GM13976 (cell line): ENCODE data around the gene SLC37A4.
"Not testable (repeated sequence)": the region's sequence is repeated elsewhere in the genome, so short reads cannot be mapped to it uniquely, and the experiment has no call there.

ENCODE experiments used
- DNase-seq: peaks from one replicate; pipeline ENCODE4 v3.0.0; 2012; ENCODE audit warnings: low spot score
- CTCF ChIP-seq: IDR thresholded peaks from 2 replicates; pipeline ENCODE4 v1.5.1; 2012; ENCODE audit warnings: borderline replicate concordance, mild to moderate bottlenecking; ENCODE audit not compliant: insufficient read depth; ENCODE audit errors: extremely low read depth, missing control alignments, control extremely low read depth
- in situ Hi-C: fragments of 300-500 bp; cut with MboI; formaldehyde crosslinking; loops from one replicate; pipeline ENCODE4 v1.12.0; 2022; ENCODE audit warnings: low sequenced_read_pairs, mixed read lengths, inconsistent platforms; ENCODE audit not compliant: unreplicated experiment

The SLC37A4 gene

DNA sequence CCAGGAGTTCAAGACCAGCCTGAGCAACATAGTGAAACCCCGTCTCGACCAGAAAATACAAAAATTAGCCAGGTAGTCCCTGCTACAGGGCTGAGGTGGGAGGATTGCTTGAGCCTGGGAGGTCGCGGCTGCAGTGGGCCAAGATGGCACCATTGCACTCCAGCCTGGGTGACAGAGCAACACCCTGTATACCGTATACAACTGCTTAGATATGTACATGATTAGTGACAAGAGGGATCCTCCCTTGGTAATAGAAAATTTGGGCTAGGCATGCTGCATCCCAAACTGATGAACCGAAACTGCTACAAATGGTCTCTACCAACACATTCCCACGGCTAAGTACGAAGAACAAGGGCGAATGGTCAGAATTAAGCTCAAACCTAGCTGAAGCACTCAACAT, 12.2 kb upstream of the SLC37A4 start:
- TF ChIP-seq CTCF, result no peak
- no peak for DNase-seq
- in situ Hi-C loops, result no loop called here

DNA sequence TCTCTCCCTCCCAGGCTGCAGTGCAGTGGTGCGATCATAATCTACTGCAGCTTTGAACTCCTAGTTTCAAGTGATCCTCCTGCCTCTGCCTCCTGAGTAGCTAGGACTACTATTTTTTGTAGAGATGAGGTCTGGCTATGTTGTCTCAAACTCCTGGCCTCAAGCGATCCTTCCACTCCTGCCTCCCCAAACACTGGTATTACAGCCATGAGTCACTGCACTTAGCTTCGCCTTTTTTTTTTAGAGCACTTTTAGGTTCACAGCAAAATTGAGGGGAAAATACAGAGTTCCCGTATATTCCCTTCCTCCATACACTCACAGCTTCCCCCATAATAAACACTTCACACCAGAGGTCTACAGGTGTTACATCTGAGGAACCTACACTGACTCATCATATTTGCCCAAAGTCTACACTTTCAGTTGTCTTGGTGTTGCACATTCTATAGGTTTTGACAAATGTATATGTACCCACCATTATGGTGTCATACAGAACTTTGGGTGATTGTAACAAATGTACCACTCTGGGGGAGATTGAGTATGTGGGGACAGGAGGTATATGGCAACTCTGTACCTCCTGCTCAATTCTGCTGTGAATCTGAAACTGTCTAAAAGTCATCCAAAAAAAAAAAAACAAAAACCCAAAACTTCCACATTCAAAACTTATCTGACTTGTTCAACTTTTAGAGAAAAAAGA, 11.3 kb upstream of the SLC37A4 start:
- in situ Hi-C loops, result no loop called here
- TF ChIP-seq CTCF, result no peak
- no peak for DNase-seq

DNA sequence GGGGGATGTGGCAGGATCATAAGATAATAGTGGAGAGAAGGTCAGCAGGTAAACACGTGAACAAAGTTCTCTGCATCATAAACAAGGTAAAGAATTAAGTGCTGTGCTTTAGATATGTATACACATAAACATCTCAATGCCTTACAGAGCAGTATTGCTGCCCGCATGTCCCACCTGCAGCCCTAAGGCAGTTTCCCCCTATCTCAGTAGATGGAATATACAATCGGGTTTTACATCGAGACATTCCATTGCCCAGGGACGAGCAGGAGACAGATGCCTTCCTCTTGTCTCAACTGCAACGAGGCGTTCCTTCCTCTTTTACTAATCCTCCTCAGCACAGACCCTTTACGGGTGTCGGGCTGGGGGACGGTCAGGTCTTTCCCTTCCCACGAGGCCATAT, 8.8 kb upstream of the SLC37A4 start:
- in situ Hi-C loops, DNase-seq: not testable (repeated sequence)

DNA sequence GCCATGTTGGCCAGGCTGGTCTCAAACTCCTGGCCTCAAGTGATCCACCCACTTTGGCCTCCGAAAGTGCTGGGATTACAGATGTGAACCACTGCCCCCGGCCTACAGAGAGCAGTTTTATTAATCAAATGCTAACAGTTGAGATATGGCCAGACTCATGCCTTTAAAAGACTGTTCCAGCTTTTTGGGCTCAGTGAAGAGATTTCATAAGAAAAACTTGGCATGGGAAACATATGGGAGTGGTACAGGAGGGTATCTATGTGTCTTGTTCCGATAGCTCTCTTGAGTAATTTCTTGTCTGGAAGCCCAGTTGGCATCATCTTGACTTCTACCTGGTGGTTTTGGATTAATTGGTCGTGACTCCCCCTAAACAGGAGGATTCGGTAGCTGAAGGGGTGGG, 8.2 kb upstream of the SLC37A4 start:
- in situ Hi-C loops, result no loop called here
- no peak for TF ChIP-seq CTCF
- no peak for DNase-seq

DNA sequence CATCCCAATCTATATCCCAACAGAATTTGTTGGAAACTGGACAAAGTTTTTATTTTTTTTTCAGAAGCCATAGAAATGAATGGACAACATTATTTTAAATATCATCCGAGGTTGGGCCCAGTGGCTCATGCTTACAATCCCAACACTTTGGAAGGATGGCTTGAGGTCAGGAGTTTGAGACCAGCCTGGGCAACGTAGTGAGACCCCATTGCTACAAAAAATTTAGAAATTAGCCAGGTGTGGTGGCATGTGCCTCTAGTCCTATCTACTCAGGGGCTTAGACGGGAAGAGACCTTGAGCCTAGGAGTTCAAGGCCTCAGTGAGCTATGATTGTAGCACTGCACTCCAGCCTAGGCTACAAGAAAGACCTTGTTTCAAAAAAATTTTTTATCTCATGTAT, 4.1 kb upstream of the SLC37A4 start:
- no peak for TF ChIP-seq CTCF
- DNase-seq, result no peak
- in situ Hi-C loops, result no loop called here

GRCh38 chr11:119033421-119033820, 2.7 kb upstream of the SLC37A4 start:
- DNase-seq, in situ Hi-C loops: not testable (repeated sequence)

DNA sequence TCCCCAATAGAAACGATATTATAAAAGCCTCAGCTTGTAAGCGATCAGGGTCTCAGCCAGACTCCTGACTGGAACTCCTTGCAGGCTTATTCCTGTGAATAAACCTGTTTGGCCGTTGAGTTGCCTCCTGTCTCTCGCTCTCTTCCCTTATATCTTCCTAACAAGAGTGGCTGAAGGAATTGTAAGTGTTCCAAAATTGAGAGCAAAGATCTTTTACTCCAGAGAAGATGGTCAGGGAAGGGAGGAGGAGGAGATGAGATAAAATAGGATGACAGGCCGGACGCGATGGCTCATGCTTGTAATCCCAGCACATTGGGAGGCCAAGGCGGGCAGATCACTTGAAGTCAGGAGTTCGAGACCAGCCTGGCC, 1.2 kb upstream of the SLC37A4 start:
- in situ Hi-C loops, result no loop called here
- DNase-seq, result no peak
- TF ChIP-seq CTCF, result no peak

GRCh38 chr11:119030029-119030328, 698 bp downstream of the SLC37A4 start:
- TF ChIP-seq CTCF, result no peak
- no peak for DNase-seq
- in situ Hi-C loops, result no loop called here
